Uterus (tissue), 2 donors: Measurements from ENCODE around the gene C1orf52.

ENCODE experiments used
- POLR2A ChIP-seq, 2 donors: fragments of 450-650 bp; IDR thresholded peaks; one replicate each; pipeline ENCODE4 v1.6.1; 2016; ENCODE audit warnings: antibody characterized with exemption in 2 of 2, mild to moderate bottlenecking in 1 of 2, moderate library complexity in 1 of 2
- TF ChIP-seq, protein P1 (sequence below), 4 experiments: fragments of 200-600 bp in 2 of 4; fragments of 450-650 bp in 2 of 4; sonication (generic) in 2 of 4; IDR thresholded peaks; one replicate each; pipeline ENCODE4 v1.5.1; 2016 to 2019; ENCODE audit warnings: antibody characterized with exemption in 4 of 4, mild to moderate bottlenecking in 2 of 4, moderate library complexity in 1 of 4

DNA sequence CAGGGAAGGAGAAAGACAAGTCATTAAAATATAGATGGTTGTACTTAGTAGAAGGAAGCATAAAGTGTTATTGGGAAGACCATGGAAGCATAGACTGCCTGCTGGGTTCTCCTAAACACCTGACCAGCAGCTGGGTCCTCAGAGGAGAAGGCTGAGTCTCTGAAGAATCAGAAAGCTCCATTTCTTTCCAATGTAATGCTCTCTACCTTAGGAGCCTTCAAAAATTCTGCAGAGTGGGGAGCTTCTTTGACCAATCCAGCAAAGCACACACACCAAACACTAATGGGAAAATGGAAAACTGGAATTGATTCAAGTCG, 38.0 kb upstream of the C1orf52 start:
- TF ChIP-seq, protein P1, sequence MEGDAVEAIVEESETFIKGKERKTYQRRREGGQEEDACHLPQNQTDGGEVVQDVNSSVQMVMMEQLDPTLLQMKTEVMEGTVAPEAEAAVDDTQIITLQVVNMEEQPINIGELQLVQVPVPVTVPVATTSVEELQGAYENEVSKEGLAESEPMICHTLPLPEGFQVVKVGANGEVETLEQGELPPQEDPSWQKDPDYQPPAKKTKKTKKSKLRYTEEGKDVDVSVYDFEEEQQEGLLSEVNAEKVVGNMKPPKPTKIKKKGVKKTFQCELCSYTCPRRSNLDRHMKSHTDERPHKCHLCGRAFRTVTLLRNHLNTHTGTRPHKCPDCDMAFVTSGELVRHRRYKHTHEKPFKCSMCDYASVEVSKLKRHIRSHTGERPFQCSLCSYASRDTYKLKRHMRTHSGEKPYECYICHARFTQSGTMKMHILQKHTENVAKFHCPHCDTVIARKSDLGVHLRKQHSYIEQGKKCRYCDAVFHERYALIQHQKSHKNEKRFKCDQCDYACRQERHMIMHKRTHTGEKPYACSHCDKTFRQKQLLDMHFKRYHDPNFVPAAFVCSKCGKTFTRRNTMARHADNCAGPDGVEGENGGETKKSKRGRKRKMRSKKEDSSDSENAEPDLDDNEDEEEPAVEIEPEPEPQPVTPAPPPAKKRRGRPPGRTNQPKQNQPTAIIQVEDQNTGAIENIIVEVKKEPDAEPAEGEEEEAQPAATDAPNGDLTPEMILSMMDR (IDR thresholded peaks at IDR 0.05): no peak
- no peak for TF ChIP-seq POLR2A (IDR thresholded peaks at IDR 0.05)
